Smooth muscle cell (in vitro differentiated cells): ENCODE data around the gene GPI. TPM values are rescaled to one million over a fixed set of nuclear protein-coding genes. Genes with fewer than 3 reads are reported as not detected.

Experiments used
- DNase-seq: peaks from one replicate; lab custom pipeline; 2025; ENCODE audit not compliant: unreplicated experiment; lab: John Stamatoyannopoulos, UW
- H2AFZ ChIP-seq: fragments of 200-600 bp; sonication (generic); 2 replicates; pipeline ENCODE4 v1.6.0; 2016; ENCODE audit warnings: antibody characterized with exemption, low read depth, mild to moderate bottlenecking
- H3F3A ChIP-seq: fragments of 200-600 bp; sonication (generic); 2 replicates; pipeline ENCODE4 v1.6.0; 2017; ENCODE audit warnings: antibody characterized with exemption, low read depth
- H3K27ac ChIP-seq: fragments of 200-600 bp; sonication (generic); 2 replicates; pipeline ENCODE4 v1.5.1; 2016; ENCODE audit warnings: low read depth, mild to moderate bottlenecking
- H3K27me3 ChIP-seq: fragments of 200-600 bp; sonication (generic); 2 replicates; pipeline ENCODE4 v1.6.1; 2016; ENCODE audit warnings: low read depth, mild to moderate bottlenecking
- H3K36me3 ChIP-seq: fragments of 200-600 bp; sonication (generic); 2 replicates; pipeline ENCODE4 v1.5.1; 2016; ENCODE audit warnings: low read depth
- H3K4me1 ChIP-seq: fragments of 200-600 bp; sonication (generic); 2 replicates; pipeline ENCODE4 v1.5.1; 2016; ENCODE audit warnings: low read depth
- H3K4me2 ChIP-seq: fragments of 200-600 bp; sonication (generic); 2 replicates; pipeline ENCODE4 v1.6.0; 2016; ENCODE audit warnings: mild to moderate bottlenecking
- H3K4me3 ChIP-seq: fragments of 200-600 bp; sonication (generic); 2 replicates; pipeline ENCODE4 v1.5.1; 2016; ENCODE audit warnings: mild to moderate bottlenecking
- H3K79me2 ChIP-seq: fragments of 200-600 bp; sonication (generic); 2 replicates; pipeline ENCODE4 v1.6.0; 2016; ENCODE audit warnings: low read depth, mild to moderate bottlenecking
- H3K9ac ChIP-seq: fragments of 200-600 bp; sonication (generic); 2 replicates; pipeline ENCODE4 v1.6.0; 2016; ENCODE audit warnings: low read depth
- H3K9me3 ChIP-seq: fragments of 200-600 bp; sonication (generic); replicated peaks from 2 replicates; pipeline ENCODE4 v1.5.1; 2016; ENCODE audit warnings: low read depth
- H4K20me1 ChIP-seq: fragments of 200-600 bp; sonication (generic); 2 replicates; pipeline ENCODE4 v1.6.0; 2016; ENCODE audit warnings: low read depth
- WGBS: methylation state at CpG from one replicate; pipeline ENCODE4 v1.1.7; 2016; ENCODE audit warnings: low lambda C conversion rate; 5-methylcytosine and 5-hydroxymethylcytosine counted together
- polyA plus RNA-seq: library from polyadenylated mRNA; unstranded; fragments of >200 nt; fragmentation: Nextera tagmentation; extraction: Ambion mirVana; gene quantifications from 2 replicates; pipeline ENCODE4 v1.2.1, GENCODE V29; 2016
- total RNA-seq: library from RNA; depleted of rRNA; stranded (reverse); fragments of >200 nt; gene quantifications from 2 replicates; pipeline ENCODE4 v1.2.3, GENCODE V29; 2014
- TF ChIP-seq, protein P1 (sequence below): fragments of 200-600 bp; sonication (generic); IDR thresholded peaks from 2 replicates; pipeline ENCODE4 v1.5.1; 2017; ENCODE audit warnings: borderline replicate concordance, mild to moderate bottlenecking, antibody characterized with exemption; ENCODE audit not compliant: insufficient read depth, poor library complexity, severe bottlenecking

The GPI gene
- total and polyA plus RNA-seq, 2 experiments from 2014 or later, result 132 to 233 TPM

DNA sequence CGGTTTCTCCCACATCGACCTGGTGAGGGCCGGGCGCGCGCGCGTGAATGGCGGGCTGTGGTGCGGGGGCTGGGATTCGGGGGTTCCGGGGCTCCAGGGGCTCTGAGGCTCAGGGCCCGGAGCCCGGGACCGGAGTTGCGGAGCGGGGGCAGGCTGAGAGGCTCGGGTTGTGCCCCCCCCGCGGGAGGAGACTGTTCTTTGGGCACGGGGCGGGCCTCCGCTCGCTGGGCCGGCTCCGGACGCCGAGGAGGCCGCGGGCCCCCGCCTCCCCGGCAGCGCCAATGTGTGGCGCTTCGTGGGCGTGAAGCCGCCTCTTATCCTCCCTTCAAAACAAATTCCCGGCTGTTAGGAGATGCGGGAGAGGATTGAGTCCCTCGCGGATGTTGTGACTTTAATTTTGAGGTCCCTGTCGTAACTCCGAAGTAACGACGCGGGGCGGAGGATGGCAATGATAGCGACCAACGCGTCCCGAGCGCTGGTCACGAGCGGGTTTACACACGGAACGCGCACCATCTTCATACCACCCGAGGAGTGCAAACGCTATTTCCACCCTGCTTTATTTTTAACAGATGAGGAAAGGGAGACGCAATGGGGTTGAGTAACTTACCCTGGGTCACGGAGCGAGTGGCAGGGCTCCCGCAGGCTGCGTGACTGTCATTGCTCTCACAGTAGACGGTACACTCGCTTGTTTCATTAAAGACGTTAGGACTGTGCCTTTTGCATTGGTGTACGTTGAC is 63.7 kb downstream of the GPI start:
- H3K36me3 ChIP-seq, result no peaks in the 10 kb centered on the region
- H3K27me3 ChIP-seq, result no peaks in the 10 kb centered on the region
- TF ChIP-seq, protein P1, sequence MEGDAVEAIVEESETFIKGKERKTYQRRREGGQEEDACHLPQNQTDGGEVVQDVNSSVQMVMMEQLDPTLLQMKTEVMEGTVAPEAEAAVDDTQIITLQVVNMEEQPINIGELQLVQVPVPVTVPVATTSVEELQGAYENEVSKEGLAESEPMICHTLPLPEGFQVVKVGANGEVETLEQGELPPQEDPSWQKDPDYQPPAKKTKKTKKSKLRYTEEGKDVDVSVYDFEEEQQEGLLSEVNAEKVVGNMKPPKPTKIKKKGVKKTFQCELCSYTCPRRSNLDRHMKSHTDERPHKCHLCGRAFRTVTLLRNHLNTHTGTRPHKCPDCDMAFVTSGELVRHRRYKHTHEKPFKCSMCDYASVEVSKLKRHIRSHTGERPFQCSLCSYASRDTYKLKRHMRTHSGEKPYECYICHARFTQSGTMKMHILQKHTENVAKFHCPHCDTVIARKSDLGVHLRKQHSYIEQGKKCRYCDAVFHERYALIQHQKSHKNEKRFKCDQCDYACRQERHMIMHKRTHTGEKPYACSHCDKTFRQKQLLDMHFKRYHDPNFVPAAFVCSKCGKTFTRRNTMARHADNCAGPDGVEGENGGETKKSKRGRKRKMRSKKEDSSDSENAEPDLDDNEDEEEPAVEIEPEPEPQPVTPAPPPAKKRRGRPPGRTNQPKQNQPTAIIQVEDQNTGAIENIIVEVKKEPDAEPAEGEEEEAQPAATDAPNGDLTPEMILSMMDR, result no peak
- peak overlapping the region; percentile 97 for H3K9ac ChIP-seq
- peak overlapping the region; percentile 97 for H3K4me3 ChIP-seq
- peak overlapping the region; percentile 90 for H3K27ac ChIP-seq
- peaks cover 6% of the 10 kb centered on the region for H3F3A ChIP-seq
- no peaks in the 10 kb centered on the region for H3K9me3 ChIP-seq
- DNase-seq, result peak; percentile 34
- H3K79me2 ChIP-seq, result peaks cover 61% of the 10 kb centered on the region
- WGBS, result under 1% methylated on average over 52 of the region's 68 CpGs
- H3K4me1 ChIP-seq, result peaks cover 27% of the 10 kb centered on the region
- peak overlapping the region; percentile 97 for H2AFZ ChIP-seq
- H4K20me1 ChIP-seq, result peaks cover 50% of the 10 kb centered on the region
- H3K4me2 ChIP-seq, result peak overlapping the region; percentile 98

DNA sequence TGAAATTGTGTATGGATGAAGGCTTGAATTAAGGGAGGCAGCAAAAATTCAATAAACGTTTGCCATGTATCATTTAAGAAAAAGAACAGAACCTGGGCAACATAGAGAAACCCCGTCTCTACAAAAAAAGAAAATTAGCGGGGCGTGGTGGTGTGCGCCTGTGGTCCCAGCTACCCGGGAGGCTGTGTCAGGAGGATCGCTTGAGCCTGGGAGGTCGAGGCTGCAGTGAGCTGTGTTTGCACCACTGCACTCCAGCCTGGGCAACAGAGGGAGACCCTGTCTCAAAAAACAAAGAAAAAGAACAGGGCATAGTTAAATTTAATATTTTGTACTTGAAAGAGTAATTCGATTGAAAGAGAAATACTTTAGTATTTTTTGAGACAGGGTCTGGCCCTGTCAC is 64.6 kb downstream of the GPI start:
- H3K27me3 ChIP-seq, result no peaks in the 10 kb centered on the region
- peaks cover 27% of the 10 kb centered on the region for H3K4me1 ChIP-seq
- H3K4me2 ChIP-seq, result peak overlapping the region; percentile 98
- H3K9me3 ChIP-seq, result no peaks in the 10 kb centered on the region
- H3F3A ChIP-seq, result peaks cover 6% of the 10 kb centered on the region
- DNase-seq, result no peak
- H4K20me1 ChIP-seq, result peaks cover 58% of the 10 kb centered on the region
- 82% methylated on average over 9 of the region's 9 CpGs for WGBS
- H3K36me3 ChIP-seq, result peaks cover 2% of the 10 kb centered on the region
- TF ChIP-seq, protein P1, result no peak
- no peak overlapping the region for H2AFZ ChIP-seq
- H3K4me3 ChIP-seq, result peak overlapping the region; percentile 97
- peak overlapping the region; percentile 97 for H3K9ac ChIP-seq
- H3K79me2 ChIP-seq, result peaks cover 69% of the 10 kb centered on the region
- peak overlapping the region; percentile 90 for H3K27ac ChIP-seq

DNA sequence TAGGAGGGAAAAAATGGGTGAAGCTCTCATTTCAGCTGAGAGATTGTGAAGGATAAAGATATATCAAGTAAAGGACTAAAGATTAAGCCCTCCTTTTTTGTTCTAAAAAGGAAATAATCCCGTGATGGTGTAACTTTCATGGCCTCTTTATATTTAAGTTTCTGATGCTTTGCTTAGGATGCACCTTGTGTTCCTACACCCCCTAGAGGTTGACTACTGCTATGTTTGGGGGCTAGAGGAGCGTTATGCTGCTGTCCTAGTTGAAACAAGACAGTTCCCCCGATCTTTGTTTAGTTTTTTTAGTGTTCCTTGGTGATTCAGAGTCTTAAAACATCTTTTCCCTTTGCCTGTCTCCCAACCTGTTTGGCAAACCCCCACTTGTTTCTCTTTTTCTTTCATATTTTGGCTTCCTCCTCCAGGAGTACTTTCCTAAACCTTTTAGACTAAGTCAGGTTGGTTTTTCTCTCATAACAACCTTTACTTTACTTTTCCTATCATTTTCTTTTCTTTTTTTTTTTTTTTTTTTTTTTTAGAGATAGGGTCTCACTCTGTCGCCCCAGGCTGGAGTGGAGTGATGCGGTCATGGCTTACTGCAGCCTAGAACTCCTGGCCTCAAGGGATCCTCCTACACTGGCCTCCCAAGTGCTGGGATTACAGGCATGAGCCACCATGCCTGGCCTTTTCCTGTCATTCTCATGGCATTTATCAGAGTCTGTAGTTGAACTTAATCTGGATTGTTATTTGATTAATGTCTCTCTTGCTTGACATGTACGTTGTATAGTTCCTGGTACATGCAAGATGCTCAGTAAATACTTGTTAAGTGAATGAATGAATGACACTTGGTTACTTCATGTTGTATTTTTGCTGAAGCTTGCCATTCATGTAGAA is 66.0 kb downstream of the GPI start:
- Histone ChIP-seq H3K79me2 (peaks cover 78% of the 10 kb centered on the region), H3K4me3 (peak overlapping the region; percentile 97), H2AFZ (no peak overlapping the region), H3K9ac (peak overlapping the region; percentile 13), H4K20me1 (peaks cover 72% of the 10 kb centered on the region), H3K4me2 (peak overlapping the region; percentile 98), H3K27ac (peak overlapping the region; percentile 90), H3K27me3 (no peaks in the 10 kb centered on the region), H3K4me1 (peaks cover 27% of the 10 kb centered on the region), H3F3A (peaks cover 6% of the 10 kb centered on the region), H3K9me3 (no peaks in the 10 kb centered on the region), H3K36me3 (peaks cover 6% of the 10 kb centered on the region)
- WGBS, result 66% methylated on average over 6 of the region's 6 CpGs
- TF ChIP-seq, protein P1, result peak; percentile 40
- no peak for DNase-seq
